ENCODE data around the gene OLFM3.

OLFM3 gene

GRCh38 chr1:101841824-101842223, 154.9 kb downstream of the OLFM3 start:
- no peak overlapping the region for H3K4me3 ChIP-seq (ENCODE audit: low read depth, low read length)
- no peak for TF ChIP-seq CTCF (IDR thresholded peaks at IDR 0.05; ENCODE audit: low read depth, low read length)

GRCh38 chr1:101835988-101836387, 160.7 kb downstream of the OLFM3 start:
- no peak overlapping the region for H3K4me3 ChIP-seq (ENCODE audit: low read depth, low read length)
- TF ChIP-seq CTCF (IDR thresholded peaks at IDR 0.05; ENCODE audit: low read depth, low read length) = no peak

GRCh38 chr1:101833312-101833711, 163.4 kb downstream of the OLFM3 start:
- H3K4me3 ChIP-seq (ENCODE audit: low read depth, low read length) = no peak overlapping the region
- no peak for TF ChIP-seq CTCF (IDR thresholded peaks at IDR 0.05; ENCODE audit: low read depth, low read length)

- no peak overlapping the region for H3K4me3 ChIP-seq (ENCODE audit: low read depth, low read length)
- TF ChIP-seq CTCF (IDR thresholded peaks at IDR 0.05; ENCODE audit: low read depth, low read length) = no peak
Observed at GRCh38 chr1:101826416-101826815, 170.3 kb downstream of the OLFM3 start.

GRCh38 chr1:101820071-101820470, 176.7 kb downstream of the OLFM3 start:
- H3K4me3 ChIP-seq (ENCODE audit: low read depth, low read length) = no peak overlapping the region
- TF ChIP-seq CTCF (IDR thresholded peaks at IDR 0.05; ENCODE audit: low read depth, low read length) = no peak

- no peak for TF ChIP-seq CTCF (IDR thresholded peaks at IDR 0.05; ENCODE audit: low read depth, low read length)
- H3K4me3 ChIP-seq (ENCODE audit: low read depth, low read length) = no peak overlapping the region
Observed at GRCh38 chr1:101816262-101816661, 180.5 kb downstream of the OLFM3 start.

- no peak for TF ChIP-seq CTCF (IDR thresholded peaks at IDR 0.05; ENCODE audit: low read depth, low read length)
- no peak overlapping the region for H3K4me3 ChIP-seq (ENCODE audit: low read depth, low read length)
Observed at GRCh38 chr1:101798417-101798816, 198.3 kb downstream of the OLFM3 start.

Measured in WI38 (cell line).